Cardiac fibroblast (primary cell): Measurements from ENCODE around the gene NPDC1.
"Not testable (repeated sequence)": the region's sequence is repeated elsewhere in the genome, so short reads cannot be mapped to it uniquely, and the experiment has no call there.

Source experiments
- DNase-seq, 2 donors: peaks; one replicate each; pipeline versions ENCODE4 v3.0.0 to v3.0.0-alpha.2; 2010; ENCODE audit warnings: low read depth in 2 of 2
- H3K4me3 ChIP-seq, 2 donors: replicated peaks in 1 of 2; 1 replicate in 1 of 2; 2 replicates in 1 of 2; pipeline ENCODE4 v1.5.1; 2011; ENCODE audit warnings: low read depth in 2 of 2, low read length in 2 of 2, mild to moderate bottlenecking in 2 of 2, moderate library complexity in 1 of 2
- CTCF ChIP-seq: IDR thresholded peaks from one replicate; pipeline ENCODE4 v1.5.1; 2011; ENCODE audit warnings: low read depth, mild to moderate bottlenecking, low read length, inconsistent platforms

The NPDC1 gene

GRCh38 chr9:137064027-137064879 lies 18.3 kb upstream of the NPDC1 start:
- TF ChIP-seq CTCF = peak; percentile 94
- H3K4me3 ChIP-seq = no peak overlapping the region
- DNase-seq = peak; percentile 50 to 64

DNA sequence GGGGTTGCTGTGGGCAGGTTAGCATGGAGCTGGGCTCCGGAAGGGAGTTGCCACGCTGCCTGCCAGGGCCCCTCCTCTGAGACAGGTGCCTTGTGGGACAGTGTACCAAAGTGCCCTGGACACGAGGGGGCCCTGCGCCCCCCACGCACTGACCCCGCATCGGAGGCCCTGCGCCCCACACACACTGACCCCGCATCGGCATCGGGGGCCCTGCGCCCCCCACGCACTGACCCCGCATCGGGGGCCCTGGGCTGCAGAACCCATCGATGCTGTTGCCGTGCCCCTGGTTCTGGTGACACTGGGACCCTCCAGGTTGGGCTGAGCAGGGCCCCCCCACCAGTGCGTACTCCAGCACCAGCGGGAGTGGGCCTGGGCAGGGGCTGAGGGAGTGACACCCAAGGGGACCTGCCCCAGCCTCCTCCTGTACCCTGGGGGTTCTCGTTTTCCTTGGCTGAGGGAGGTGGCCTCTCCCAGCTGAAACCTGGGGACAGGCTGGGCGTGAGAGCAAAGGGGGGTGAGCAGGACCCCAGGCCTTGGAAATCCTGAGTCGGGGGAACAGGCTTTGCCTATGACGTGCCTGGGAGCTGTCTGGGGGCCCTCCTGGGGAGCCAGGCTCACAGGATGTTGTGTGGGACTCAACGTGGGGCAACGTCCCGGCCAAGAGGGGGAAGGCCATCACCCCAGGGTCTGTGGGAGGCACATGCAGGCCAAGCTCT lies 17.5 kb upstream of the NPDC1 start:
- H3K4me3 ChIP-seq = no peak overlapping the region
- no peak for TF ChIP-seq CTCF
- DNase-seq = no peak

GRCh38 chr9:137062798-137063197 lies 16.8 kb upstream of the NPDC1 start:
- not testable (repeated sequence) for H3K4me3 ChIP-seq, DNase-seq

DNA sequence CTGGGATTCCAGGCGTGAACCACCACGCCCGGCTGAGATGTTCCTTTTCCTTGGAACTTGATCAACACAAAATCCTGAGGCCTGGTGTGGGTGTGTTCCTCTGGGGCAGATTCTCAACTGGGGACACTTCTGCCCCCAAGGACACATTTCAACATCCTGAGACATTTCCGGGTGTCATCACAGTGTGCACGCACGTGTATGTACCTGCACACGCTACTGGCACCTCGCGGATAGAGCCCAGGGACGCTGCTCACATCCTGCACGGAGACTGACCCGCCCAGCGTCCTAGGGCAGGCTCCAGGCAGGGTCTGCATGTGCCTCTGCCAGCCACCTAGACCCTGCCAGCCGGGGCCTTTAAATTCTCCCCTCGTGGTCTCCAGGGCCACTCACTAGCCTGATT lies 16.4 kb upstream of the NPDC1 start:
- no peak for TF ChIP-seq CTCF
- no peak overlapping the region for H3K4me3 ChIP-seq
- no peak for DNase-seq

DNA sequence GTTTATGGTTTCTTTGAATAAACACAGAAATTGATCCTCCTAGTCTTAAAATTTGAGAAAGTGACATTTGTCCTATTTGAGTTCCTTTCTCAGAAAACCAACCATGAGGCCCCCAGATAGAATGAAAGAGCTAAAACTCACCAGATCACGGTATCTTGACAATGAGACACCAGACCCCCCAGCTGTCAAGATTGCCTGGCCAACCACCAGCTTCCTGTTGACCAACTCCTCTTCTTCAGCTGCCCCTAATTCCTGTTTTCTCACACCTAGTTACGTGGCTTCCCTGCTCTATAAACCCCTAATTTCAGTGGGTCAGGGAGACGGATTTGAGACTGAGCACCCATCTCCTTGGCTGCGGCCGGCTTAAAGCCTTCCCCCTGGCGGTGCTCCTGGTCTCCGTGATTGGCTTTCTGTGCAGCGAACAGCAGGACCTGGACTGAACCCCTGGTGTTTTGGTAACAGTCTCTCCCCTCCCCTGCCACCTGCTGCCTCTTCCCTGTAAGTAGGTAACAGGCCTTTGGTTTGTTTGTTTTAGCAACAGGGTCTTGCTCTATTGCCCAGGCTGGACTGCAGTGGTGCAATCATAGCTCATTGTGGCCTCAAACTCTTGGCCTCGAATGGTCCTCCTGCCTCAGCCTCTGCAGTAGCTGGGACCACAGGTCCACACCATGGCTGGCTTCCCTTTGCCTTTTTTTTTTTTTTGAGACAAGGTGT lies 12.7 kb upstream of the NPDC1 start:
- no peak for TF ChIP-seq CTCF
- H3K4me3 ChIP-seq = no peak overlapping the region
- DNase-seq = no peak

DNA sequence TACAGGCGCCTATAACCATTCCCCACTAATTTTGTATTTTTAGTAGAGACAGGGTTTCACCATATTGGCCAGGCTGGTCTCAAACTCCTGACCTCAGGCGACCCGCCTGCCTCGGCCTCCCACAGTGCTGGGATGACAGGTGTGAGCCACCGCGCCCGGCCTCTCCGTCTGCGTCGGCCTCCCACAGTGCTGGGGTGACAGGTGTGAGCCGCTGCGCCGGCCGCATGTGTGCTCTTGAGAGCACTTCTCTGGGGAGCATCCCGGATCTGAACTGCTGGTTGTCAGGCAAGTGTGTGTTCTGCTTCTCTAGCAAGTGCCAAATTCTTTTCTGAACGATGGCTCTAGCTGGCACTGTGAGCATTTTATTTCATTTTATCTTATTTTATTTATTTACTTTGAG lies 11.6 kb upstream of the NPDC1 start:
- no peak overlapping the region for H3K4me3 ChIP-seq
- DNase-seq = no peak
- no peak for TF ChIP-seq CTCF
